Loucy (cell line): ENCODE measurements around the gene CEP70.

Experiments used
- H2AFZ ChIP-seq: fragments of 200-600 bp; sonication (generic); 2 replicates; pipeline ENCODE4 v1.6.0; 2016; ENCODE audit warnings: antibody characterized with exemption, mild to moderate bottlenecking, low read length, moderate library complexity
- H3F3A ChIP-seq: fragments of 200-600 bp; 2 replicates; pipeline ENCODE4 v1.6.0; 2016; ENCODE audit warnings: antibody characterized with exemption, low read depth, mild to moderate bottlenecking
- H3K27me3 ChIP-seq: fragments of 200-600 bp; sonication (generic); 2 replicates; pipeline ENCODE4 v1.6.1; 2014; ENCODE audit warnings: low read length, mild to moderate bottlenecking; ENCODE audit not compliant: insufficient read depth, poor library complexity, severe bottlenecking
- H3K36me3 ChIP-seq: fragments of 200-600 bp; sonication (generic); 2 replicates; pipeline ENCODE4 v1.6.1; 2016; ENCODE audit warnings: low read length; ENCODE audit not compliant: insufficient read depth
- H3K4me1 ChIP-seq: fragments of 200-600 bp; sonication (generic); 2 replicates; pipeline ENCODE4 v1.5.1; 2014; ENCODE audit warnings: low read length, mild to moderate bottlenecking; ENCODE audit not compliant: insufficient read depth, poor library complexity, severe bottlenecking
- H3K4me2 ChIP-seq: fragments of 200-600 bp; sonication (generic); 2 replicates; pipeline ENCODE4 v1.6.0; 2014; ENCODE audit warnings: antibody characterized with exemption, low read length, low read depth, mild to moderate bottlenecking; ENCODE audit not compliant: poor library complexity, severe bottlenecking
- H3K4me3 ChIP-seq: fragments of 200-600 bp; sonication (generic); 2 replicates; pipeline ENCODE4 v1.5.1; 2014; ENCODE audit warnings: low read length, mild to moderate bottlenecking, mixed read lengths; ENCODE audit not compliant: poor library complexity, severe bottlenecking
- H3K79me2 ChIP-seq: fragments of 200-600 bp; sonication (generic); 2 replicates; pipeline ENCODE4 v1.6.1; 2014; ENCODE audit warnings: low read length; ENCODE audit not compliant: insufficient read depth
- H3K9ac ChIP-seq: fragments of 200-600 bp; sonication (generic); 2 replicates; pipeline ENCODE4 v1.6.0; 2014; ENCODE audit warnings: mild to moderate bottlenecking, low read depth, low read length, moderate library complexity; ENCODE audit not compliant: poor library complexity, severe bottlenecking
- H3K9me2 ChIP-seq: fragments of 200-600 bp; sonication (generic); replicated peaks from 2 replicates; pipeline ENCODE4 v1.6.1; 2016; ENCODE audit warnings: low read depth, low read length, mixed read lengths
- H3K9me3 ChIP-seq: fragments of 200-600 bp; sonication (generic); 2 replicates; pipeline ENCODE4 v1.6.1; 2014; ENCODE audit warnings: mild to moderate bottlenecking, antibody characterized with exemption, low read length, low read depth; ENCODE audit not compliant: insufficient read depth
- H4K20me1 ChIP-seq: fragments of 200-600 bp; sonication (generic); 2 replicates; pipeline ENCODE4 v1.6.0; 2014; ENCODE audit warnings: antibody characterized with exemption, low read length, mild to moderate bottlenecking; ENCODE audit not compliant: insufficient read depth, poor library complexity, severe bottlenecking
- EZH2phosphoT487 ChIP-seq: fragments of 200-600 bp; IDR thresholded peaks from 2 replicates; pipeline ENCODE4 v1.6.1; 2018; ENCODE audit warnings: antibody characterized with exemption, mild to moderate bottlenecking, moderate library complexity, borderline replicate concordance
- TF ChIP-seq, protein P1 (sequence below): fragments of 200-600 bp; sonication (generic); conservative IDR thresholded peaks from 2 replicates; pipeline ENCODE4 v1.5.1; 2014; ENCODE audit warnings: mild to moderate bottlenecking, antibody characterized with exemption, low read length

The CEP70 gene

DNA sequence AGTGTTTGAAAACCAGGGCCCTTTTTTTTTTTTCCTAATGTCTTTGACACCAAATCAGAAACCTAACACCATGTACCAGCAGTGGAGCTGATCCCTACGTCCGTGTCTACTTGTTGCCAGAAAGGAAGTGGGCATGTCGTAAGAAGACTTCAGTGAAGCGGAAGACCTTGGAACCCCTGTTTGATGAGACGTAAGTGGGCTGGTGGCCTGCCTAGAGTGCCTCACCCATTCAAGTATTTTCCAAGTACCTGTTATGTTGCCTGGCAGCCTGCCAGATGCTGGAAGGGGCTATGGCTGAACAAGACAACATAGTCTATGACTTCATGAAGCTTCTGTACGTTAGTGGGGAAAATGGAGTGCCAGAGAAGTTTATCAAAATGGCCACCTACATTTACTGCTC is 119.9 kb downstream of the CEP70 start:
- Histone ChIP-seq H3K79me2 (no peaks in the 10 kb centered on the region), H3K9me2 (no peaks in the 10 kb centered on the region), H2AFZ (no peak overlapping the region), H3K4me3 (no peak overlapping the region), H3K9me3 (no peaks in the 10 kb centered on the region), H3K4me1 (no peaks in the 10 kb centered on the region), H3K4me2 (no peak overlapping the region), H3K36me3 (no peaks in the 10 kb centered on the region), H3F3A (no peaks in the 10 kb centered on the region), H4K20me1 (no peaks in the 10 kb centered on the region), H3K9ac (no peak overlapping the region), H3K27me3 (no peaks in the 10 kb centered on the region)
- TF ChIP-seq, protein P1, sequence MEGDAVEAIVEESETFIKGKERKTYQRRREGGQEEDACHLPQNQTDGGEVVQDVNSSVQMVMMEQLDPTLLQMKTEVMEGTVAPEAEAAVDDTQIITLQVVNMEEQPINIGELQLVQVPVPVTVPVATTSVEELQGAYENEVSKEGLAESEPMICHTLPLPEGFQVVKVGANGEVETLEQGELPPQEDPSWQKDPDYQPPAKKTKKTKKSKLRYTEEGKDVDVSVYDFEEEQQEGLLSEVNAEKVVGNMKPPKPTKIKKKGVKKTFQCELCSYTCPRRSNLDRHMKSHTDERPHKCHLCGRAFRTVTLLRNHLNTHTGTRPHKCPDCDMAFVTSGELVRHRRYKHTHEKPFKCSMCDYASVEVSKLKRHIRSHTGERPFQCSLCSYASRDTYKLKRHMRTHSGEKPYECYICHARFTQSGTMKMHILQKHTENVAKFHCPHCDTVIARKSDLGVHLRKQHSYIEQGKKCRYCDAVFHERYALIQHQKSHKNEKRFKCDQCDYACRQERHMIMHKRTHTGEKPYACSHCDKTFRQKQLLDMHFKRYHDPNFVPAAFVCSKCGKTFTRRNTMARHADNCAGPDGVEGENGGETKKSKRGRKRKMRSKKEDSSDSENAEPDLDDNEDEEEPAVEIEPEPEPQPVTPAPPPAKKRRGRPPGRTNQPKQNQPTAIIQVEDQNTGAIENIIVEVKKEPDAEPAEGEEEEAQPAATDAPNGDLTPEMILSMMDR, result no peak
- TF ChIP-seq EZH2phosphoT487, result no peak

DNA sequence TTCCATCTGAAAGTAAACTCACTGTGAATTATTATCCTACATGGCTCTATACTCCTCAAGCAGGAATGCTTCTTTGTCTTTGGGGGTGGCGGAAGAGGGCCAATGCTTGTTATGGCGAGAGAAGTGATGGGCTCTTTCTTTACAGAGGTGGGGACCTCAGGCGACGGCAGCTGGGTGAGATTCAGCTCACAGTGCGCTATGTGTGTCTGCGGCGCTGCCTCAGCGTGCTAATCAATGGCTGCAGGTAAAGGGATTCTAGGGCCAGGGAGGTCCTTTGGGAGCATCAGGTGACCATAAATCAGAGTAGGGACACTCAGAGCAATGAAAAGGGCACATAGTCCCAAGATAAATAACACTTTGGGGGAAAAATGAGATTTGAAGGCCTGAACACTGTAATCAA is 120.7 kb downstream of the CEP70 start:
- Histone ChIP-seq H3K4me1 (no peaks in the 10 kb centered on the region), H4K20me1 (no peaks in the 10 kb centered on the region), H3K4me2 (no peak overlapping the region), H3K36me3 (no peaks in the 10 kb centered on the region), H2AFZ (no peak overlapping the region), H3K79me2 (no peaks in the 10 kb centered on the region), H3K9me2 (no peaks in the 10 kb centered on the region), H3K9me3 (no peaks in the 10 kb centered on the region), H3K9ac (no peak overlapping the region), H3F3A (no peaks in the 10 kb centered on the region), H3K27me3 (no peaks in the 10 kb centered on the region), H3K4me3 (no peak overlapping the region)
- TF ChIP-seq, protein P1, result no peak
- no peak for TF ChIP-seq EZH2phosphoT487

DNA sequence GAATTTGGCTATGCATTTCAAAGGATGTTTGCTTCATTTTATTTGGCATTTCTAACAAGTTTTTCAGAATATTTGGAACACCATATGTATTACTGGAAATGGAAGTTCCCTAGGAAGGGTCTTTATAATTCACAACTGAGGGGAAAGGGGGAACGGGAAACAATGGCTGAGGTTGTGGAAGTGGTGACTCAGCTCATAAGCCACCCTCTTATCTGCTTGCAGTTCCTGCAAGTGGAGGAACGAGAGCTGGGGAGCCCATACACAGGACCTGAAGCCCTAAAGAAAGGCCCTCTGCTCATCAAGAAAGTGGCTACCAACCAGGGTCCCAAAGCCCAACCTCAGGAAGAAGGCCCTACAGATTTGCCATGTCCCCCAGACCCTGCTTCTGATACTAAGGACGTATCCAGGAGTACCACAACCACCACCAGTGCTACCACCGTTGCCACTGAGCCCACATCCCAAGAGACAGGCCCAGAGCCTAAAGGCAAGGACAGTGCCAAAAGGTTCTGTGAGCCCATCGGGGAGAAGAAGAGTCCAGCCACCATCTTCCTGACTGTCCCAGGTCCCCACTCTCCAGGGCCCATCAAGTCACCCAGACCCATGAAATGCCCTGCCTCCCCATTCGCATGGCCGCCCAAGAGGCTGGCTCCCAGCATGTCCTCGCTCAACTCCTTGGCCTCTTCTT is 121.8 kb downstream of the CEP70 start:
- no peaks in the 10 kb centered on the region for H3K9me3 ChIP-seq
- no peaks in the 10 kb centered on the region for H3K79me2 ChIP-seq
- TF ChIP-seq, protein P1, result no peak
- TF ChIP-seq EZH2phosphoT487, result no peak
- no peaks in the 10 kb centered on the region for H3K36me3 ChIP-seq
- H3F3A ChIP-seq, result no peaks in the 10 kb centered on the region
- no peak overlapping the region for H3K4me2 ChIP-seq
- H3K4me3 ChIP-seq, result no peak overlapping the region
- no peak overlapping the region for H3K9ac ChIP-seq
- H3K9me2 ChIP-seq, result no peaks in the 10 kb centered on the region
- H4K20me1 ChIP-seq, result no peaks in the 10 kb centered on the region
- H3K4me1 ChIP-seq, result no peaks in the 10 kb centered on the region
- H3K27me3 ChIP-seq, result no peaks in the 10 kb centered on the region
- no peak overlapping the region for H2AFZ ChIP-seq
